Adrenal gland (tissue), 12 donors: ENCODE data around the gene FCMR. TPM values are rescaled to one million over a fixed set of nuclear protein-coding genes. Genes with fewer than 3 reads are reported as not detected.

Experiments used
- DNase-seq, 7 donors: peaks; one replicate each; pipeline ENCODE4 v3.0.0-alpha.2; 2019 to 2020
- H3K27ac ChIP-seq, 5 donors: fragments of 200-600 bp; sonication (generic) in 4 of 5; 1 replicate in 3 of 5; 2 replicates in 2 of 5; pipeline versions ENCODE4 v1.5.1 to v1.8.0; 2016 to 2020; ENCODE audit warnings: mild to moderate bottlenecking in 1 of 5
- H3K27me3 ChIP-seq: fragments of 200-600 bp; 2 replicates; pipeline ENCODE4 v1.8.0; 2021
- H3K36me3 ChIP-seq, 2 donors: fragments of 200-600 bp; replicated peaks in 1 of 2; 1 replicate in 1 of 2; 2 replicates in 1 of 2; pipeline versions ENCODE4 v1.5.1 to v1.8.0; 2018 to 2022
- H3K4me1 ChIP-seq, 2 donors: fragments of 200-600 bp; replicated peaks in 1 of 2; 1 replicate in 1 of 2; 2 replicates in 1 of 2; pipeline versions ENCODE4 v1.5.1 to v1.8.0; 2018 to 2021
- H3K4me3 ChIP-seq, 4 donors: fragments of 200-600 bp; sonication (generic) in 3 of 4; one replicate each; pipeline ENCODE4 v1.5.1; 2016 to 2018
- H3K9me3 ChIP-seq, 3 donors: fragments of 200-600 bp; sonication (generic) in 1 of 3; replicated peaks in 1 of 3; 1 replicate in 2 of 3; 2 replicates in 1 of 3; pipeline versions ENCODE4 v1.5.1 to v1.8.0; 2016 to 2021
- CTCF ChIP-seq, 6 experiments: fragments of 450-650 bp in 4 of 6; fragments of 200-600 bp in 2 of 6; sonication (generic) in 1 of 6; IDR thresholded peaks; 1 replicate in 5 of 6; 2 replicates in 1 of 6; pipeline versions ENCODE4 v1.5.1 to v1.8.0; 2016 to 2021; ENCODE audit warnings: antibody characterized with exemption in 6 of 6, mild to moderate bottlenecking in 2 of 6, moderate library complexity in 1 of 6
- POLR2A ChIP-seq, 2 donors: fragments of 450-650 bp; IDR thresholded peaks; one replicate each; pipeline ENCODE4 v1.6.1; 2017; ENCODE audit warnings: antibody characterized with exemption in 2 of 2, mild to moderate bottlenecking in 2 of 2, moderate library complexity in 1 of 2
- WGBS, 4 donors: extraction: QIAGEN DNeasy Blood & Tissue Kit in 2 of 4; methylation state at CpG; one replicate each; pipeline versions ENCODE4 v1.1.5 to v1.1.7; 2013 to 2017; 5-methylcytosine and 5-hydroxymethylcytosine counted together
- intact Hi-C, 2 donors: fragments of 100-400 bp; cut with DNase I; formaldehyde crosslinking; loops; one replicate each; pipeline versions ENCODE4 v1.14.1 to v1.15.0; 2022 to 2023
- polyA plus RNA-seq, 3 donors: library from polyadenylated mRNA; stranded (reverse); fragments of 200-250 nt in 2 of 3; fragments of 350-450 nt in 1 of 3; fragmentation: Illumina TruSeq in 1 of 3; extraction: RNeasy Lipid Tissue Mini Kit (QIAGEN cat#74804) in 1 of 3; gene quantifications; one replicate each; pipeline ENCODE4 v1.2.3, GENCODE V29; 2013 to 2014
- total RNA-seq, 9 donors: library from RNA; depleted of rRNA in 4 of 9; stranded (reverse); fragments of >200 nt in 4 of 9; fragments of 120-200 nt in 1 of 9; fragmentation: NEBNext Ultra II Directional in 1 of 9; extraction: Animal tissue kit (Norgen Biotek cat#: 25700) in 1 of 9; gene quantifications; one replicate each; pipeline versions ENCODE4 v1.1.0 to v1.2.4, GENCODE V29; 2013 to 2023
- donor health status: healthy with polysubstance abuse.
- donor health status: Bipolar disorder and iron deficiency.
- donor health status: DM: yes; HTN: yes; CAD: no.
- donor health status: DM: no; HTN: no; CAD: no.
- donor health status: DM: no; HTN: no; CAD: no.
- donor health status: DM: yes; HTN: yes; CAD: no.

The FCMR gene
- total and polyA plus RNA-seq, 12 donors: 0.27 to 3.0 (median 1.2) TPM; not detected in 1

GRCh38 chr1:206958144-206958543 is 36.4 kb upstream of the FCMR start:
- Histone ChIP-seq H3K36me3 (no peaks in the 10 kb centered on the region), H3K9me3 (no peaks in the 10 kb centered on the region), H3K4me3 (no peak overlapping the region), H3K27ac (no peak overlapping the region), H3K4me1 (no peaks in the 10 kb centered on the region), H3K27me3 (no peaks in the 10 kb centered on the region)
- TF ChIP-seq CTCF (IDR thresholded peaks at IDR 0.05) (no peak), POLR2A (IDR thresholded peaks at IDR 0.05) (no peak)
- intact Hi-C loops: no loop called here
- no peak for DNase-seq
- 48 to 80% (median 71%) methylated on average over 2 of the region's 2 CpGs for WGBS, 4 donors

GRCh38 chr1:206957639-206958038 is 35.9 kb upstream of the FCMR start:
- H3K27ac ChIP-seq: no peak overlapping the region
- H3K27me3 ChIP-seq: no peaks in the 10 kb centered on the region
- TF ChIP-seq CTCF (IDR thresholded peaks at IDR 0.05): no peak
- TF ChIP-seq POLR2A (IDR thresholded peaks at IDR 0.05): no peak
- no peak overlapping the region for H3K4me3 ChIP-seq
- WGBS, 4 donors: 76 to 81% (median 78%) methylated on average over 5 of the region's 5 CpGs
- no peaks in the 10 kb centered on the region for H3K9me3 ChIP-seq
- no peaks in the 10 kb centered on the region for H3K36me3 ChIP-seq
- H3K4me1 ChIP-seq: no peaks in the 10 kb centered on the region
- intact Hi-C loops: no loop called here
- DNase-seq: no peak

GRCh38 chr1:206955476-206956451 is 34.0 kb upstream of the FCMR start:
- H3K9me3 ChIP-seq: no peaks in the 10 kb centered on the region
- intact Hi-C loops: no loop called here
- H3K4me3 ChIP-seq: no peak overlapping the region
- TF ChIP-seq CTCF (IDR thresholded peaks at IDR 0.05) (no peak), POLR2A (IDR thresholded peaks at IDR 0.05) (no peak)
- no peak overlapping the region for H3K27ac ChIP-seq
- no peaks in the 10 kb centered on the region for H3K36me3 ChIP-seq
- no peaks in the 10 kb centered on the region for H3K27me3 ChIP-seq
- H3K4me1 ChIP-seq: no peaks in the 10 kb centered on the region
- DNase-seq: no peak
- WGBS, 4 donors: 66 to 76% (median 72%) methylated on average over 8 to 11 of the region's 11 CpGs

- 74 to 84% (median 81%) methylated on average over 10 of the region's 10 CpGs for WGBS, 4 donors
- intact Hi-C loops: no loop called here
- Histone ChIP-seq H3K27me3 (no peaks in the 10 kb centered on the region), H3K36me3 (no peaks in the 10 kb centered on the region), H3K27ac (no peak overlapping the region), H3K9me3 (no peaks in the 10 kb centered on the region), H3K4me1 (no peaks in the 10 kb centered on the region), H3K4me3 (no peak overlapping the region)
- TF ChIP-seq CTCF (IDR thresholded peaks at IDR 0.05): no peak
- TF ChIP-seq POLR2A (IDR thresholded peaks at IDR 0.05): no peak
- no peak for DNase-seq
These were observed 33.0 kb upstream of the FCMR start for GRCh38 chr1:206954459-206955342.
